Ishikawa (cell line): Measurements from ENCODE around the gene RASGEF1C.

Experiments used
- CEBPB ChIP-seq: IDR thresholded peaks from 2 replicates; pipeline ENCODE4 v1.6.1; 2012
- EGR1 ChIP-seq: IDR thresholded peaks from 2 replicates; pipeline ENCODE4 v1.6.1; 2012
- EP300 ChIP-seq: IDR thresholded peaks from 2 replicates; pipeline ENCODE4 v1.6.1; 2012; ENCODE audit warnings: borderline replicate concordance
- MAX ChIP-seq: IDR thresholded peaks from 2 replicates; pipeline ENCODE4 v1.6.1; 2012
- NFIC ChIP-seq: IDR thresholded peaks from 2 replicates; pipeline ENCODE4 v1.6.1; 2012
- REST ChIP-seq: IDR thresholded peaks from 2 replicates; pipeline ENCODE4 v1.6.1; 2012; ENCODE audit warnings: low read depth, mild to moderate bottlenecking
- YY1 ChIP-seq: IDR thresholded peaks from 2 replicates; pipeline ENCODE4 v1.6.1; 2012; ENCODE audit warnings: low read depth

- TF ChIP-seq YY1, result no peak
- TF ChIP-seq REST, result no peak
- TF ChIP-seq CEBPB, result no peak
- no peak for TF ChIP-seq EP300
- no peak for TF ChIP-seq EGR1
- no peak for TF ChIP-seq MAX
- TF ChIP-seq NFIC, result no peak
These were observed 1.4 kb downstream of the RASGEF1C start for GRCh38 chr5:180207593-180207992.
